NCI-H146 (cell line): Measurements from ENCODE around the gene BFSP1.
A peak's percentile ranks its signal among the peaks of the same experiment; 100 is the strongest.

Experiments
- DNase-seq: peaks from one replicate; lab custom pipeline; 2025; lab: John Stamatoyannopoulos, UW

The BFSP1 gene

GRCh38 chr20:17530716-17531664 lies at the start of gene BFSP1:
Gene BFSP1, minus strand, starts transcription at chr20:17531379. Its CDS starts 50 bp downstream, at chr20:17531329.
- peak; percentile 85 for DNase-seq

GRCh38 chr20:17580895-17581294 lies 49.7 kb upstream of the BFSP1 start:
- DNase-seq, result no peak

GRCh38 chr20:17579369-17580039 lies 48.3 kb upstream of the BFSP1 start:
- no peak for DNase-seq

- no peak for DNase-seq
Measured at GRCh38 chr20:17576215-17576614, 45.0 kb upstream of the BFSP1 start.

GRCh38 chr20:17573463-17573862 lies 42.3 kb upstream of the BFSP1 start:
- DNase-seq, result no peak

GRCh38 chr20:17572034-17572638 lies 41.0 kb upstream of the BFSP1 start:
- peak; percentile 35 for DNase-seq

- DNase-seq, result no peak
Measured at GRCh38 chr20:17571153-17571527, 40.0 kb upstream of the BFSP1 start.

GRCh38 chr20:17570347-17571152 lies 39.4 kb upstream of the BFSP1 start:
- DNase-seq, result peak; percentile 69

GRCh38 chr20:17569616-17570346 lies 38.6 kb upstream of the BFSP1 start, which contains the start of gene DSTN:
Gene DSTN, plus strand, starts transcription at chr20:17570075. Its CDS starts 134 bp downstream, at chr20:17570209.
- peak; percentile 98 for DNase-seq

- peak; percentile 89 for DNase-seq
Measured at GRCh38 chr20:17568972-17569521, 37.9 kb upstream of the BFSP1 start.

GRCh38 chr20:17568045-17568788 lies 37.0 kb upstream of the BFSP1 start:
- DNase-seq, result no peak

- no peak for DNase-seq
Measured at GRCh38 chr20:17566345-17566744, 35.2 kb upstream of the BFSP1 start.

GRCh38 chr20:17565169-17565845 lies 34.1 kb upstream of the BFSP1 start:
- no peak for DNase-seq

- DNase-seq, result no peak
Measured at GRCh38 chr20:17562804-17563305, 31.7 kb upstream of the BFSP1 start.

GRCh38 chr20:17560344-17561074 lies 29.3 kb upstream of the BFSP1 start:
- no peak for DNase-seq

GRCh38 chr20:17559338-17559737 lies 28.2 kb upstream of the BFSP1 start:
- no peak for DNase-seq

- no peak for DNase-seq
Measured at GRCh38 chr20:17558941-17559304, 27.7 kb upstream of the BFSP1 start.

GRCh38 chr20:17558154-17558940 lies 27.2 kb upstream of the BFSP1 start:
- DNase-seq, result no peak
